GM19099 (cell line): Measurements from ENCODE around the gene LTBP1.

Experiments used
- POLR2A ChIP-seq: IDR thresholded peaks from 3 replicates; pipeline ENCODE4 v1.6.1; 2011; ENCODE audit warnings: low read depth; ENCODE audit not compliant: insufficient read length; ENCODE audit errors: extremely low read depth

The LTBP1 gene

DNA sequence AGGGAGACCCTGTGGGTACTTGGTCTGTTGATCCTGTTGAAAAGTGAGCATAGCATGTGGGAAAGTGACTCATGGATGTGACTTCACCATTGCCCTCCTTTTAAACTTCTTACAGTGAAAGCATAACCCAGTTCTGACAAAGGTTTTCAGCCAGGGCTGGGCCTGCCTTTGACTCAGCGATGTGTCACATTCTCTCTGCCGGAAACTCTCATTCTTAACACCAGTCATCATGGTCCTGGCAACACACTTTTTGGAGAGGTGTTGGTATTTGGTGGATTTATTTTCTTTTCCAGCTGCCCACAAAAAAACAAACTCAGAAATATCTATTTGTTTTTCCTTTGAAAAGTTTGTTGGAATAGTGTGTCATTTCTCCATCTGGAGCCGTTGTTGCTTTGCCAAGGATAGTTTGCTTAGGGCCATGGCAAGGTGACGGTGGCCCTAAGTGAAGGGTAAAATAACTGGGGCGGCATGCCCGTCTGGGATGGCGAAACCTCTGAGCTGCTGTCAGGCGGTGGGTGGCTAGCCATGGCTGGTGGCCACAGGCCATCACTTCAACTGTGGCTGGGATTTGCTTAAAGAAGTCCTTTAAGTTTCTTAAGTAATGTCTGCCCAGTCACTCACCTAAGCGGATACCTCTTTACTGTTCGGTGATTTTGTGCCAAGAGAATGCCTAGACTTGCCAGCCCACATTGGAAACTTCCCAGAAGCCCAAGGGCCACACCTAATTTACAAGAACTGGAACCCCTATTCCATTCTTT is 123.3 kb downstream of the LTBP1 start:
- no peak for TF ChIP-seq POLR2A

DNA sequence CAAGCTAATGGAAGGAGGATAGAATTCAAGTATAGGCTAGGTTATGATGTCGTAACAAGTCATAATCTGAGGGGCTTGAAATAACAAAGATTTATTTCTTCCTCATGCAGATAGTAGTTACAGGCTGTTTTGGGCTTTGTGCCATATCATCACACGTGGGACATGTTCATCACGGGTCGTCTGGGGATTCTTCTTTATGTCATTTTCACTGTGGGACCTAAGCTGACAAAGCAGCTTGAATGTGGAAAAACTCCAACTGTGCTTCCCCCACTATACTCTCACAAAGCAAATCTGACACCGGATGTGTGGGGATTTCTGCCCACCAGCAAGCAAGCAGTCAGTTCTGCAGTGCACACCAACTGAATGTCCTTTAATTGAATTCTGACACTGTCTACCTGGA is 124.8 kb downstream of the LTBP1 start:
- TF ChIP-seq POLR2A = no peak

DNA sequence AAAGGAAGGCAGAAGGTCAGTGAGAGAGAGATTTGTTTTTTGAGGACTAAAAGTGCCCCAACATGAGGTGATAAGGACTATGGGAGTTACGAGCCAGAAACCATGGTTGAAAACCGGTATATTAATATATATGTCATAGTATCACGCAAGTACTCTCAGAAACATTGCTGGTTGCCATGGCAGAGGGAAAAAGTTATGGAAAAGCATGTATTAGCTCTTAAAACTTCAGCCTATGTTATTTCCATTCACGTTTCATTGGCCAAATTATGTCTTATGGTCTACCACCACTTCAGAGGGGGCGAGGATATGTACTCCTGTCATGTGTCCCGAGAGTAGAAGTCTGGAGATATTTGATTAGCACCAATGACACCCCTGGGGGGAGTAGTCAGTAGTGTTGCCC is 125.9 kb downstream of the LTBP1 start:
- TF ChIP-seq POLR2A = no peak

DNA sequence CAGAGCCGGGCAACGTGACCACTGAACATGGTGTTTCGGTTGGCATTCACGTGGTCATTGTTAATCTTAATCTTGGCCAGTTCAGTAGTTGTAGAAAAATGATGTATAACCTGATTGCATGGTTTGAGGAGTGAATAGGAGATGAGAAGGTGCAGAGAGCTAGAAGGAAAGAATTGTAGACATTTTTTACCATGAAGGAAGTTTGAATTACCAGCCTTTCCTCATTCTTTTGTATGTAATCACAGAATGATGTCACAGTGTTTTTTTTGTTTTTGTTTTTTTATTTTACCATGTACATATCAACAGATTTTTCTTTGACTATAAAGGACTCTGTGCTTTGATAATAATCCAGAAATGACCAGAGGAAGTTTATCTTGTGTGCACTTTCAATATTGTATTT is 126.3 kb downstream of the LTBP1 start:
- no peak for TF ChIP-seq POLR2A

- no peak for TF ChIP-seq POLR2A
Measured at GRCh38 chr2:33074197-33074596, 127.4 kb downstream of the LTBP1 start.

DNA sequence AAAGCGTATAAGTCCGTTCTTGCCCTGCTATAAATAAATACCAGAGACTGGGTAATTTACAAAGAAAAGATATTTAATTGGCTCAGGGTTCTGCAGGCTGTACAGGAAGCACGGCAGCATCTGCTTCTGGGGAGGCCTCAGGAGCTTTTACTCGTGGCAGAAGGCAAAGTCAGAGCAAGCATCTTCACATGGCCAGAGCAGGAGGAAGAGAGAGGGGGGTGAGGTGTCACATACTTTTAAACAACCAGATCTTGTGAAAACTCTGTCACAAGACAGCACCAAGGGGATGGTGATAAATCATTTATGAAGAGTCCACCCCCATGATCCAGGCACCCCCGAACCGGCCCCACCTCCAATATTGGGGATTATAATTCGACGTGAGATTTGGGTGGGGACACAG is 130.6 kb downstream of the LTBP1 start:
- TF ChIP-seq POLR2A = no peak

DNA sequence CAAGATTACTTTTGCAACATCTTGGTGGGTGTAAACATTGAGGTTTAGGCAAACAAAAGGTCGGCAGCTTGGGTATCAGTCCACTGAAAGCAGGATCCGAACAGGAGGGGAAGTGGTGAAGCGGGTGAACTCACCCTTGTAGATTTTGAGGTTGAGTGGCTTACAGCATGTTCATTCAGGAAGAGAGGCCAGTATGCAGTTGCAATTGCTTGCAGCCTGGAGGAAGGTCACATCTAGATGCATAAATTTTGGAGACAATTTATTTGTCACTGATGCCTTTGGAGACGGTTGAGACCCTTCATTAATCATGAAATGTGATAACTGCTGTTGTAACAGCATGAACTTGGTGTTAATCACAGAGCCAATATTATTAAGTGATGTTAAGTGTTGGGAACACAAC is 131.1 kb downstream of the LTBP1 start:
- no peak for TF ChIP-seq POLR2A

GRCh38 chr2:33081691-33082090 is 134.9 kb downstream of the LTBP1 start:
- no peak for TF ChIP-seq POLR2A

- TF ChIP-seq POLR2A = no peak
Measured at GRCh38 chr2:33083699-33084387, 137.1 kb downstream of the LTBP1 start.

DNA sequence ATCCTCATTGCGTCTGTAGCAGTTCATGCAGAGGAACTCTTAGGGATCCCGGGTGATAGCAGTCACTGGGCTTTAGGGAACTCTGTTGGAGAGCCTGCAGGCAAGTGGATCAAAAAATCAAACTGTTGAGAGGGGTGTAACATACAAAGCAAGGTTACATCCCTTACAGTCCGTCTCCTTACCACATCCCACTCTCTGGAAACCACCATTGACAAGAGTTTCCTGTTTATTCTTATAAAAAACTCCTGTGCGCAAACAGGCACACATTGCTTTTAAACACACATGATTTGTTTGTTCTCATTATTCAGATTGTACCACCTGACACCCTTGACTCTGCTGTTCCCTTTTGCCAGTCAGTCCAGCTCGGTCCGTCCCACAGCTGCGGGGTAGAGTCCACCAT is 137.7 kb downstream of the LTBP1 start:
- TF ChIP-seq POLR2A = no peak

GRCh38 chr2:33085646-33086045 is 138.9 kb downstream of the LTBP1 start:
- TF ChIP-seq POLR2A = no peak

DNA sequence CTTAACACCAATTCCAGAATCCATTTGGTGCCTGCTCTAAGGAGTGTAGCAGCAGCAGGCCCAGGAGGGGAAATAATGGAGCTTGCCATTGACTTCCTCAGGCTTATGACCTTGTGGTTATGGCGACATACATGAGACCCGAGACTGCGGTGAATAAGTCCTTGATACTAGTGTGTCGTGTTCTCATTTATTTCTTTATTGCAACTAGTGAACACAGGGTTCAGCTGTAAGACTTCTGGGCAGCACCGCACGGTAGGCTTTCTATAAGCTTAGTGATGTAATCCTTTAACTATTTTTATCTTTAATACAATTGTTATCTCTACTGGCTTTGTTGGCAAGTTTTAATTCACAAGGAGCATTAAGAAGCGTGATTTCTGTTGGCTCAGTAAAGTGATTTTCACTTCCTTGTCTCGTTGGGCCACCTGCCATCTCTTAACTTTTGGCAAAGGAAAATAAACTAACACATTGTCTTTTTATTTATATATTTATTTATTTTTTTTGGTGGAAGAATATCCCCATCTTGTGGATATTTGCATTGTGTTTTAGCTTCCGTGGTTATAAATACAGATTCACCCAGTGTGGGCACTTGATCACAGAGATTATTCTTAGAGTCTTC is 139.8 kb downstream of the LTBP1 start:
- TF ChIP-seq POLR2A = no peak

- no peak for TF ChIP-seq POLR2A
Measured at GRCh38 chr2:33090553-33091134, 143.9 kb downstream of the LTBP1 start.

DNA sequence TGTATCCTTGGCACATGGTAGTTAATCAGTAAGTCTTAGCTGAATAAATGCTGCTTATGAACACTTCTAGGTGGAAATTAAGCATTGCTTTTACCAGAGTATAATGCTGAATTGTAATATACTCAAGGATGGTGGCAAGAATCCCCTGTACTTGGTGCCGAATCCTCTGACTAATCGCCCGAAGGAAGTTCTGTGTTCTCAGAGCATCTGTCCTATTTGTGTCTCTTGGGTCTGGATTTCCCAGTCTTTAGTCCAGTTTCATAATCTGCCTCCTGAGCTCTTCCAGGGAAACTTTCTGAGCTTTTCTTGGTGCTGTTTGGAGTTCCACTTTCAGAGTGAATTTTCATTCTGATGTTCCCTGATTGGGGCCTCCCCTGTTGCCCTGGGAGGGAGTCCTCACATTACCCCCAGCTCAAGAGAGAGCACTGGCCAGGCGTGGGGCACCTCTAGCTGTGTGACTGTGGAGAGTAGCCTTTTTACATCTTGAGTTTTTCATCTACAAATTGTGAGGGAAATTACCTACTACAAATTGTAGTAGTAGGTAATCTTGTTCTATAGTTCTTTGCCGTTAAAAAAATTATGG is 144.9 kb downstream of the LTBP1 start:
- no peak for TF ChIP-seq POLR2A

DNA sequence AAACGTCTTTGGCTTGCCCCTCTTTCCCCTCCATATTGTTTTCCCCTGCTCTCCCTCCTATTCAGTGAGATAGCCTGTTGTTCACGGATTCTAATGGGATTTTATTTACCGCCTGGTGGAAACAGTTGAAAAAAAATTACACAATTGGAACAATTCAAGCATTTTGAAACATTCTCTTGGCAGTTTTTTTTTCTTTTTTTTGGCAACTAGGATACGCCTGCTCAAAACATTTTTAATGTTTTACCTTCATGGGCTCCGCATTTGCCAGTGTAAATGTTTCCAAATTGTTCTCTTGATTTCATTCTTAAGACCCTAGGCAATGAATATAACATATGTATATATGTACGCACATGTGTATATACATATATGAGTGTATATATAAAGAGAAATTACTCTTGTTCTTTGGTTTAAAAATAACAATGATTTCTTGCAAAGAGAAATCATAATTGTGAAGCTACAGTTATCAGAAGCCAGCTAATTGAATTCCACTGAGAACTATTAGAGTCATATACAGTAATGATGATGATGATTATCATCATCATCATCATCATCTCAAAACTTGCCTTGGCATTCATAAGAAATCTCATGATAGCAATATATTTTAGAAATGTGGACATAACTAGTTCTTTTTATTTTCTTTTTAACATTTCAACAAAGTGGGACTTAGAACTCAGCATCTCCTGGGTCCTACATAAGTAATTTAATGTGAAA is 146.7 kb downstream of the LTBP1 start:
- TF ChIP-seq POLR2A = no peak
